Measurements from ENCODE around the gene CYP4F11. TPM values are rescaled to one million over a fixed set of nuclear protein-coding genes. Genes with fewer than 3 reads are reported as not detected.
"Not testable (repeated sequence)": the region's sequence is repeated elsewhere in the genome, so short reads cannot be mapped to it uniquely, and the experiment has no call there.

The CYP4F11 gene
- total RNA-seq, 1 donor from 2014 or later: 0.38 TPM

DNA sequence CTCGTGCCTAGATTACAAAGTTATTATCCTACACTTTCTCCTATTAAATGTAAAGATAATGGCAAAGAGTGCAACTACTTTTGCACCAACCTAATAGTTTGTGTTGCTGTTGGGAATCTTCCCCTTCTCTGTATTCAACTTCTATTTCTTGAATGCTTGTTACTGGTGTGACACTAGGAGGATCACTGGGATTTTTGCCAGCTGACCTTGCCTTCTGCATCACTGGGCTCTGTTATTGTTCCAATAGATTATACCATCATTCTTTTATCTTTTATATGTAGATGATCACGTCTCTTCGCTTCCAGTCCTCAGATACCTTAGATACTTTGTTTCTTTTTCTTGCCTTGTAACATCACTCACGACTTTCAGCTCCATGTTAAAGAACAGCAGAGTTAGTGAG lies 11.0 kb upstream of the CYP4F11 start:
- DNase-seq (ENCODE audit: low read depth): no peak
- Histone ChIP-seq H3K4me3 (ENCODE audit: low read depth, low read length) (no peak overlapping the region), H3K36me3 (ENCODE audit: control insufficient read depth, insufficient read depth, low read length) (no peaks in the 10 kb centered on the region), H3K27me3 (ENCODE audit: control insufficient read depth, insufficient read depth, low read length) (no peaks in the 10 kb centered on the region)
- TF ChIP-seq, protein P1, sequence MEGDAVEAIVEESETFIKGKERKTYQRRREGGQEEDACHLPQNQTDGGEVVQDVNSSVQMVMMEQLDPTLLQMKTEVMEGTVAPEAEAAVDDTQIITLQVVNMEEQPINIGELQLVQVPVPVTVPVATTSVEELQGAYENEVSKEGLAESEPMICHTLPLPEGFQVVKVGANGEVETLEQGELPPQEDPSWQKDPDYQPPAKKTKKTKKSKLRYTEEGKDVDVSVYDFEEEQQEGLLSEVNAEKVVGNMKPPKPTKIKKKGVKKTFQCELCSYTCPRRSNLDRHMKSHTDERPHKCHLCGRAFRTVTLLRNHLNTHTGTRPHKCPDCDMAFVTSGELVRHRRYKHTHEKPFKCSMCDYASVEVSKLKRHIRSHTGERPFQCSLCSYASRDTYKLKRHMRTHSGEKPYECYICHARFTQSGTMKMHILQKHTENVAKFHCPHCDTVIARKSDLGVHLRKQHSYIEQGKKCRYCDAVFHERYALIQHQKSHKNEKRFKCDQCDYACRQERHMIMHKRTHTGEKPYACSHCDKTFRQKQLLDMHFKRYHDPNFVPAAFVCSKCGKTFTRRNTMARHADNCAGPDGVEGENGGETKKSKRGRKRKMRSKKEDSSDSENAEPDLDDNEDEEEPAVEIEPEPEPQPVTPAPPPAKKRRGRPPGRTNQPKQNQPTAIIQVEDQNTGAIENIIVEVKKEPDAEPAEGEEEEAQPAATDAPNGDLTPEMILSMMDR (IDR thresholded peaks at IDR 0.05; ENCODE audit: insufficient read depth, low read length, poor library complexity, severe bottlenecking): no peak

- no peaks in the 10 kb centered on the region for H3K27me3 ChIP-seq (ENCODE audit: control insufficient read depth, insufficient read depth, low read length)
- no peak for DNase-seq (ENCODE audit: low read depth)
- no peaks in the 10 kb centered on the region for H3K36me3 ChIP-seq (ENCODE audit: control insufficient read depth, insufficient read depth, low read length)
- H3K4me3 ChIP-seq (ENCODE audit: low read depth, low read length): no peak overlapping the region
- TF ChIP-seq, protein P1 (IDR thresholded peaks at IDR 0.05; ENCODE audit: insufficient read depth, low read length, poor library complexity, severe bottlenecking): no peak
Observed at GRCh38 chr19:15944401-15944800, 10.1 kb upstream of the CYP4F11 start.

- TF ChIP-seq, protein P1 (IDR thresholded peaks at IDR 0.05; ENCODE audit: insufficient read depth, low read length, poor library complexity, severe bottlenecking): no peak
- Histone ChIP-seq H3K36me3 (ENCODE audit: control insufficient read depth, insufficient read depth, low read length) (no peaks in the 10 kb centered on the region), H3K27me3 (ENCODE audit: control insufficient read depth, insufficient read depth, low read length) (peaks cover 5% of the 10 kb centered on the region), H3K4me3 (ENCODE audit: low read depth, low read length) (no peak overlapping the region)
- DNase-seq (ENCODE audit: low read depth): no peak
Observed at GRCh38 chr19:15937771-15938170, 3.4 kb upstream of the CYP4F11 start.

GRCh38 chr19:15936950-15937349 lies 2.6 kb upstream of the CYP4F11 start:
- H3K27me3 ChIP-seq (ENCODE audit: control insufficient read depth, insufficient read depth, low read length): peaks cover 5% of the 10 kb centered on the region
- H3K36me3 ChIP-seq (ENCODE audit: control insufficient read depth, insufficient read depth, low read length): no peaks in the 10 kb centered on the region
- H3K4me3 ChIP-seq (ENCODE audit: low read depth, low read length): no peak overlapping the region
- TF ChIP-seq, protein P1 (IDR thresholded peaks at IDR 0.05; ENCODE audit: insufficient read depth, low read length, poor library complexity, severe bottlenecking): no peak
- no peak for DNase-seq (ENCODE audit: low read depth)

DNA sequence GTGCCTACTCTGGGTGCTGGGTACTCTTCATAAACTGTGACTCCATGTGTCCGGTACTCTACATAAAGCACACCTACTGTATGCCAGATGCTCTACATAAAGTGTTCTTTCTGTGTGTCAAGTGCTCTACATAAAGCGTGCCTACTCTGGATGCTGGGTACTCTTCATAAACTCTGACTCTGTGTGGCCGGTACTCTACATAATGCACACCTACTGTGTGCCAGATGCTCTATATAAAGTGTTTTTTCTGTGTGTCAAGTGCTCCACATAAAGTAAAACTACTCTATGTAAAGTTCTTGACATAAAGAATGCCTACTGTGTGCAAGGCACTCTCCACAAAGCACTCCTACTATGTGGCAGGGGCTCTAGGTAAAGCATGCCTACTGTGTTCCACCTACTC lies 1.8 kb upstream of the CYP4F11 start:
- no peaks in the 10 kb centered on the region for H3K36me3 ChIP-seq (ENCODE audit: control insufficient read depth, insufficient read depth, low read length)
- H3K4me3 ChIP-seq (ENCODE audit: low read depth, low read length): no peak overlapping the region
- TF ChIP-seq, protein P1 (IDR thresholded peaks at IDR 0.05; ENCODE audit: insufficient read depth, low read length, poor library complexity, severe bottlenecking): no peak
- DNase-seq (ENCODE audit: low read depth): no peak
- H3K27me3 ChIP-seq (ENCODE audit: control insufficient read depth, insufficient read depth, low read length): peaks cover 5% of the 10 kb centered on the region

- peaks cover 5% of the 10 kb centered on the region for H3K27me3 ChIP-seq (ENCODE audit: control insufficient read depth, insufficient read depth, low read length)
- H3K36me3 ChIP-seq (ENCODE audit: control insufficient read depth, insufficient read depth, low read length): no peaks in the 10 kb centered on the region
- no peak for DNase-seq (ENCODE audit: low read depth)
- H3K4me3 ChIP-seq (ENCODE audit: low read depth, low read length): no peak overlapping the region
- TF ChIP-seq, protein P1 (IDR thresholded peaks at IDR 0.05; ENCODE audit: insufficient read depth, low read length, poor library complexity, severe bottlenecking): no peak
Observed at GRCh38 chr19:15935167-15935702, 906 bp upstream of the CYP4F11 start.

- not testable (repeated sequence) for H3K36me3 ChIP-seq (ENCODE audit: control insufficient read depth, insufficient read depth, low read length); H3K4me3 ChIP-seq (ENCODE audit: low read depth, low read length); H3K27me3 ChIP-seq (ENCODE audit: control insufficient read depth, insufficient read depth, low read length); DNase-seq (ENCODE audit: low read depth)
Observed at GRCh38 chr19:15933761-15934331, 483 bp downstream of the CYP4F11 start.
